ENCODE data around the gene ELP4. TPM values are rescaled to one million over a fixed set of nuclear protein-coding genes. Genes with fewer than 3 reads are reported as not detected.
"Not testable (repeated sequence)": the region's sequence is repeated elsewhere in the genome, so short reads cannot be mapped to it uniquely, and the experiment has no call there.

ELP4 gene
- total and polyA plus RNA-seq, 12 donors = 9.8 to 19.5 (median 15.9) TPM

GRCh38 chr11:31690516-31690915 lies 180.9 kb downstream of the ELP4 start:
- H3K4me3 ChIP-seq = no peak overlapping the region
- 78 to 79% methylated on average over 2 of the region's 2 CpGs for WGBS, 2 donors
- ATAC-seq (no peak), DNase-seq (no peak)
- no peak overlapping the region for H3K27ac ChIP-seq
- H3K4me1 ChIP-seq = no peaks in the 10 kb centered on the region
- no peaks in the 10 kb centered on the region for H3K36me3 ChIP-seq
- peaks cover 0 to 13% (median 0%) of the 10 kb centered on the region in 11 donors for H3K9me3 ChIP-seq
- TF ChIP-seq CTCF (IDR thresholded peaks at IDR 0.05) = no peak
- no peaks in the 10 kb centered on the region for H3K27me3 ChIP-seq
- intact Hi-C loops (cut with DNase I) = no loop called here

GRCh38 chr11:31692466-31692865 lies 182.9 kb downstream of the ELP4 start:
- no peak for TF ChIP-seq CTCF (IDR thresholded peaks at IDR 0.05)
- DNase-seq (no peak), ATAC-seq (no peak)
- Histone ChIP-seq H3K4me1 (no peaks in the 10 kb centered on the region), H3K27me3 (no peaks in the 10 kb centered on the region), H3K27ac (no peak overlapping the region), H3K9me3 (peaks cover 0 to 13% (median 0%) of the 10 kb centered on the region in 11 donors), H3K36me3 (no peaks in the 10 kb centered on the region), H3K4me3 (no peak overlapping the region)
- WGBS, 2 donors = 83 to 86% methylated on average over 2 of the region's 2 CpGs
- intact Hi-C loops (cut with DNase I) = no loop called here

DNA sequence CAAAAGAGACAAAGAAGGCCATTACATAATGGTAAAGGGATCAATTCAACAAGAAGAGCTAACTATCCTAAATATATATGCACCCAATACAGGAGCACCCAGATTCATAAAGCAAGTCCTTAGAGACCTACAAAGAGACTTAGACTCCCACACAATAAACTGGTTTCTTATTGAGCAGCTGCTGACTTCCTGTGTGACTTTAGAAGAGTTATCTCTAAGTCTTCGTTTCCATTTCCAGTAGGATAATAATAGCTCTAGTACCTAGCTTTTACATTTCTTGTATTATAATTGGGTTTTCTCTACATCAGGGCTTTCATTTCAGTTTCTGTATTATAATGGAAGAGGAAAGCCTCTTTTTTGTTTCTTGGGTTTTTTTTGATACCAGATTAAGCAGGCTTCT lies 187.5 kb downstream of the ELP4 start:
- DNase-seq; H3K4me3 ChIP-seq; intact Hi-C loops (cut with DNase I); H3K4me1 ChIP-seq; H3K27ac ChIP-seq; ATAC-seq; H3K27me3 ChIP-seq; H3K36me3 ChIP-seq: not testable (repeated sequence)
- WGBS, 2 donors = 41 to 47% methylated on average over 1 of the region's 1 CpG
- peaks cover 0 to 13% (median 0%) of the 10 kb centered on the region in 11 donors for H3K9me3 ChIP-seq

GRCh38 chr11:31699066-31699465 lies 189.5 kb downstream of the ELP4 start:
- H3K4me1 ChIP-seq = no peaks in the 10 kb centered on the region
- no peaks in the 10 kb centered on the region for H3K27me3 ChIP-seq
- intact Hi-C loops (cut with DNase I) = no loop called here
- H3K9me3 ChIP-seq = peaks cover 0 to 5% (median 0%) of the 10 kb centered on the region in 11 donors
- H3K27ac ChIP-seq = no peak overlapping the region
- WGBS, 2 donors = 96 to 100% methylated on average over 1 of the region's 1 CpG
- no peaks in the 10 kb centered on the region for H3K36me3 ChIP-seq
- no peak for ATAC-seq
- no peak for TF ChIP-seq CTCF (IDR thresholded peaks at IDR 0.05)
- no peak for DNase-seq
- H3K4me3 ChIP-seq = no peak overlapping the region

DNA sequence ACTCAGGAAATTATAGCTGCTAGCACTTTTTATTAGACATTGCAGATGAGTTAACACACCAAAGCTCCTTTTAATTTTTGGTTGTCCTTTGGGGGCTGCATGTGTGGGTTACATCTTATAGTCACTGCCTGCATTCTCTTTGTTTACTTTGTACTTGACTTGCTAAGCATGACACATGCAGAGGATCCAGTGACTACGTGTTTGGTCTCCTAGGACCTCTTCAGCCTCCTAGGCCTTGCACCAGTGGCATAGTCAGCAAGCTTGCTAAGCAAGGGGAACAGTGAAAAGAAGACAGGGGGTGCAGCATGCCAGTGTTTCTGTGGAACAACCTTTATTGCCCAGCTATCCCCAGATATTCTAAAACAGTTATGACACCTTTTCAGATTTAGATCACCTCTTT lies 193.4 kb downstream of the ELP4 start:
- intact Hi-C loops (cut with DNase I) = no loop called here
- Histone ChIP-seq H3K4me3 (no peak overlapping the region), H3K4me1 (no peaks in the 10 kb centered on the region), H3K9me3 (peaks cover 0 to 4% (median 0%) of the 10 kb centered on the region in 11 donors), H3K36me3 (no peaks in the 10 kb centered on the region), H3K27me3 (no peaks in the 10 kb centered on the region), H3K27ac (no peak overlapping the region)
- no peak for TF ChIP-seq CTCF (IDR thresholded peaks at IDR 0.05)
- ATAC-seq = no peak
- no peak for DNase-seq
- 60 to 62% methylated on average over 1 of the region's 1 CpG for WGBS, 2 donors
